Medulla oblongata (tissue), 1 donor: ENCODE results near the gene PGAP6.
A peak's percentile ranks its signal among the peaks of the same experiment; 100 is the strongest.
"Not testable (repeated sequence)": the region's sequence is repeated elsewhere in the genome, so short reads cannot be mapped to it uniquely, and the experiment has no call there.

Experiments
- DNase-seq: peaks from one replicate; pipeline ENCODE4 v3.0.0-alpha.2; 2015; ENCODE audit errors: extremely low spot score

The PGAP6 gene

GRCh38 chr16:367333-367903, 14.4 kb downstream of the PGAP6 start:
- DNase-seq: no peak

- no peak for DNase-seq
These were observed 15.3 kb downstream of the PGAP6 start for GRCh38 chr16:366476-366875.

GRCh38 chr16:364595-365491, 16.9 kb downstream of the PGAP6 start:
- DNase-seq: no peak

GRCh38 chr16:363766-364490, 17.9 kb downstream of the PGAP6 start:
- no peak for DNase-seq

GRCh38 chr16:363110-363765, 18.5 kb downstream of the PGAP6 start:
- no peak for DNase-seq

GRCh38 chr16:362702-362999, 19.1 kb downstream of the PGAP6 start:
- not testable (repeated sequence) for DNase-seq

- peak; percentile 73 for DNase-seq
These were observed 19.7 kb downstream of the PGAP6 start for GRCh38 chr16:361872-362701.

GRCh38 chr16:361341-361871, 20.4 kb downstream of the PGAP6 start:
- no peak for DNase-seq

GRCh38 chr16:360698-361336, 21.0 kb downstream of the PGAP6 start:
- DNase-seq: no peak

- DNase-seq: no peak
These were observed 21.7 kb downstream of the PGAP6 start for GRCh38 chr16:359871-360697.

GRCh38 chr16:359067-359763, 22.6 kb downstream of the PGAP6 start:
- no peak for DNase-seq

- DNase-seq: no peak
These were observed 25.0 kb downstream of the PGAP6 start for GRCh38 chr16:356741-357140.

GRCh38 chr16:354971-355461, 26.8 kb downstream of the PGAP6 start:
- no peak for DNase-seq

GRCh38 chr16:354291-354881, 27.4 kb downstream of the PGAP6 start:
- DNase-seq: no peak

- no peak for DNase-seq
These were observed 28.1 kb downstream of the PGAP6 start for GRCh38 chr16:353404-354290.

GRCh38 chr16:352547-353403, 29.0 kb downstream of the PGAP6 start, which contains the start of gene AXIN1:
AXIN1 (minus strand) TSS chr16:352723; CDS start chr16:347025, 5,698 bp downstream.
- DNase-seq: peak; percentile 90
